Sigmoid colon (tissue), 4 donors: ENCODE measurements around the gene SNX15.

Source experiments
- EP300 ChIP-seq, 4 donors: sonication (generic); formaldehyde crosslinking; IDR thresholded peaks; one replicate each; pipeline ENCODE4 v1.6.1; 2017; ENCODE audit warnings: antibody characterized with exemption in 4 of 4
- POLR2A ChIP-seq, 2 donors: fragments of 450-650 bp; IDR thresholded peaks; one replicate each; pipeline ENCODE4 v1.6.1; 2016; ENCODE audit warnings: antibody characterized with exemption in 2 of 2, mild to moderate bottlenecking in 2 of 2, moderate library complexity in 2 of 2
- POLR2AphosphoS5 ChIP-seq, 4 donors: sonication (generic); formaldehyde crosslinking; IDR thresholded peaks; one replicate each; pipeline ENCODE4 v1.6.1; 2017; ENCODE audit warnings: antibody characterized with exemption in 4 of 4
- TF ChIP-seq, protein P1 (sequence below), 4 experiments: fragments of 450-650 bp in 3 of 4; fragments of 200-600 bp in 1 of 4; IDR thresholded peaks; one replicate each; pipeline ENCODE4 v1.5.1; 2016 to 2019; ENCODE audit warnings: antibody characterized with exemption in 4 of 4, mild to moderate bottlenecking in 3 of 4, moderate library complexity in 2 of 4

DNA sequence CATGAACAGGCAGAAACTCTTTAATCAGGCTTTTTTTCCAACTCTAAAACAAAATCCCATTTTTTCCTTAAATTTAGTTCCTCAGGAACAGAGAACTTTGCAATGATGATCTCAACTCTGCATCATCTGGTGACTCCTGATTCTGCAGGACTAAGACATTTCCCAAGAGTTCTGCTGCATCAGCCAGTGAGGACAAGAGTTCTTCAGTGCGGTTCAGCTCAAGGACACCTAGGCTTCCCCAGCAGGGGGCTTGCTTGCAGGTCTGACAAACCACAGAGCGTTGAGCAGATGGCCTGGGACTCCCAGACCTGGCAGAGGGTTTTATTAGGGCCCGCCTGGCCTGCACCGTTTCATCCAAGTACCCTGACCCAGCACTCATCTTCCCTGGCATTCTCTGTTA lies 50.2 kb downstream of the SNX15 start:
- TF ChIP-seq, protein P1, sequence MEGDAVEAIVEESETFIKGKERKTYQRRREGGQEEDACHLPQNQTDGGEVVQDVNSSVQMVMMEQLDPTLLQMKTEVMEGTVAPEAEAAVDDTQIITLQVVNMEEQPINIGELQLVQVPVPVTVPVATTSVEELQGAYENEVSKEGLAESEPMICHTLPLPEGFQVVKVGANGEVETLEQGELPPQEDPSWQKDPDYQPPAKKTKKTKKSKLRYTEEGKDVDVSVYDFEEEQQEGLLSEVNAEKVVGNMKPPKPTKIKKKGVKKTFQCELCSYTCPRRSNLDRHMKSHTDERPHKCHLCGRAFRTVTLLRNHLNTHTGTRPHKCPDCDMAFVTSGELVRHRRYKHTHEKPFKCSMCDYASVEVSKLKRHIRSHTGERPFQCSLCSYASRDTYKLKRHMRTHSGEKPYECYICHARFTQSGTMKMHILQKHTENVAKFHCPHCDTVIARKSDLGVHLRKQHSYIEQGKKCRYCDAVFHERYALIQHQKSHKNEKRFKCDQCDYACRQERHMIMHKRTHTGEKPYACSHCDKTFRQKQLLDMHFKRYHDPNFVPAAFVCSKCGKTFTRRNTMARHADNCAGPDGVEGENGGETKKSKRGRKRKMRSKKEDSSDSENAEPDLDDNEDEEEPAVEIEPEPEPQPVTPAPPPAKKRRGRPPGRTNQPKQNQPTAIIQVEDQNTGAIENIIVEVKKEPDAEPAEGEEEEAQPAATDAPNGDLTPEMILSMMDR (IDR thresholded peaks at IDR 0.05) = no peak
- TF ChIP-seq POLR2A (IDR thresholded peaks at IDR 0.05) = no peak
- no peak for TF ChIP-seq POLR2AphosphoS5 (IDR thresholded peaks at IDR 0.05)
- TF ChIP-seq EP300 (IDR thresholded peaks at IDR 0.05) = no peak
